B cell (primary cell): ENCODE measurements around the gene FANCC. TPM values are rescaled to one million over a fixed set of nuclear protein-coding genes. Genes with fewer than 3 reads are reported as not detected.

Experiments
- ATAC-seq: fragments of 200-7000 bp; cut with Tn5 transposase; one replicate; pipeline ENCODE4 v1.10.0; 2021; ENCODE audit warnings: low read depth, mild to moderate bottlenecking, moderate number of reproducible peaks, moderate library complexity
- CTCF ChIA-PET: fragments of 350-600 bp; sonication (Branson Sonifier 250); formaldehyde crosslinking; loops from one replicate; lab custom pipeline; 2021; ENCODE audit warnings: antibody characterized with exemption, inconsistent platforms; lab: Charles Lee
- POLR2A ChIA-PET: fragments of 350-600 bp; sonication (Branson Sonifier 250); formaldehyde crosslinking; loops from one replicate; lab custom pipeline; 2021; ENCODE audit warnings: antibody characterized with exemption; lab: Charles Lee
- DNase-seq: peaks from one replicate; pipeline ENCODE4 v3.0.0; 2013
- H2AFZ ChIP-seq: 2 replicates; pipeline ENCODE4 v1.6.1; 2012; ENCODE audit warnings: mild to moderate bottlenecking, low read depth, low read length; ENCODE audit not compliant: insufficient read depth, poor library complexity, severe bottlenecking
- H3K27ac ChIP-seq, 2 donors: 1 replicate in 1 of 2; 2 replicates in 1 of 2; pipeline ENCODE4 v1.5.1; 2012 to 2013; ENCODE audit warnings: low read length in 2 of 2, mild to moderate bottlenecking in 2 of 2, moderate library complexity in 1 of 2
- H3K27me3 ChIP-seq, 4 experiments: fragments of 200-600 bp in 1 of 4; sonication (generic) in 1 of 4; replicated peaks in 1 of 4; 1 replicate in 2 of 4; 2 replicates in 2 of 4; pipeline versions ENCODE4 v1.6.1 to v1.7.0; 2013 to 2016; ENCODE audit warnings: low read length in 3 of 4, mild to moderate bottlenecking in 2 of 4, mixed read lengths in 1 of 4, moderate library complexity in 1 of 4; ENCODE audit not compliant: insufficient read depth in 4 of 4, control insufficient read depth in 3 of 4; ENCODE audit errors: control extremely low read depth in 1 of 4
- H3K36me3 ChIP-seq, 2 experiments: replicated peaks in 1 of 2; 1 replicate in 1 of 2; 2 replicates in 1 of 2; pipeline versions ENCODE4 v1.6.1 to v1.7.1; 2013; ENCODE audit warnings: low read length in 1 of 2; ENCODE audit not compliant: insufficient read depth in 2 of 2, control insufficient read depth in 1 of 2; ENCODE audit errors: control extremely low read depth in 1 of 2, extremely low read depth in 1 of 2
- H3K4me1 ChIP-seq, 2 donors: fragments of 200-600 bp in 1 of 2; sonication (generic) in 1 of 2; 1 replicate in 1 of 2; 2 replicates in 1 of 2; pipeline versions ENCODE4 v1.5.1 to v1.6.1; 2013 to 2017; ENCODE audit warnings: low read length in 2 of 2; ENCODE audit not compliant: control insufficient read depth in 2 of 2, insufficient read depth in 2 of 2
- H3K4me2 ChIP-seq: replicated peaks from 2 replicates; pipeline ENCODE3; 2012; ENCODE audit warnings: mild to moderate bottlenecking, low read depth, low read length; ENCODE audit not compliant: poor library complexity, severe bottlenecking
- H3K4me3 ChIP-seq, 5 experiments: fragments of 200-600 bp in 1 of 5; sonication (generic) in 1 of 5; 1 replicate in 3 of 5; 2 replicates in 2 of 5; pipeline versions ENCODE4 v1.5.1 to v1.7.0; 2011 to 2016; ENCODE audit warnings: low read length in 4 of 5, mild to moderate bottlenecking in 4 of 5, low read depth in 2 of 5, control low read depth in 1 of 5, moderate library complexity in 1 of 5; ENCODE audit not compliant: insufficient read depth in 1 of 5; ENCODE audit errors: control extremely low read depth in 1 of 5, extremely low read depth in 1 of 5
- H3K79me2 ChIP-seq: fragments of 200-600 bp; sonication (generic); one replicate; pipeline ENCODE4 v1.6.0; 2016; ENCODE audit warnings: low read length; ENCODE audit not compliant: control insufficient read depth, insufficient read depth
- H3K9ac ChIP-seq: fragments of 200-600 bp; sonication (generic); 2 replicates; pipeline ENCODE4 v1.6.1; 2017; ENCODE audit warnings: mild to moderate bottlenecking, low read length, moderate library complexity
- H3K9me3 ChIP-seq, 3 donors: one replicate each; pipeline versions ENCODE4 v1.6.1 to v1.7.1; 2013; ENCODE audit warnings: low read length in 2 of 3; ENCODE audit not compliant: control insufficient read depth in 2 of 3, insufficient read depth in 1 of 3; ENCODE audit errors: control extremely low read depth in 1 of 3
- H4K20me1 ChIP-seq: 2 replicates; pipeline ENCODE4 v1.6.0; 2012; ENCODE audit warnings: mild to moderate bottlenecking, low read length; ENCODE audit not compliant: insufficient read depth, control insufficient read depth, poor library complexity, severe bottlenecking
- H3K27ac Mint-ChIP-seq: one replicate; pipeline ENCODE4 v1.8.0; 2021; ENCODE audit warnings: mixed read lengths
- H3K27me3 Mint-ChIP-seq: one replicate; pipeline ENCODE4 v1.8.0; 2021; ENCODE audit warnings: mixed read lengths
- H3K4me1 Mint-ChIP-seq: one replicate; pipeline ENCODE4 v1.8.0; 2021; ENCODE audit warnings: mixed read lengths
- H3K4me3 Mint-ChIP-seq: one replicate; pipeline ENCODE4 v1.8.0; 2021; ENCODE audit warnings: mixed read lengths
- H3K9me3 Mint-ChIP-seq: one replicate; pipeline ENCODE4 v1.8.0; 2022; ENCODE audit warnings: mixed read lengths; ENCODE audit not compliant: insufficient read depth
- EZH2 ChIP-seq: IDR thresholded peaks from 2 replicates; pipeline ENCODE4 v1.6.1; 2012; ENCODE audit warnings: borderline replicate concordance, low read depth, mild to moderate bottlenecking, moderate library complexity, low read length; ENCODE audit not compliant: insufficient read depth, poor library complexity, severe bottlenecking
- WGBS: methylation state at CpG from one replicate; pipeline ENCODE4 v1.1.5; 2013; ENCODE audit warnings: missing lambda C conversion rate; ENCODE audit not compliant: insufficient coverage; 5-methylcytosine and 5-hydroxymethylcytosine counted together
- intact Hi-C: fragments of 100-400 bp; cut with micrococcal nuclease; formaldehyde crosslinking; loops from one replicate; pipeline ENCODE4 v1.10.0; 2022
- polyA plus RNA-seq: library from polyadenylated mRNA; depleted of rRNA; stranded (reverse); fragments of >200 nt; gene quantifications from 2 replicates; pipeline ENCODE4 v1.2.3, GENCODE V29; 2012
- total RNA-seq, 2 donors: library from RNA; stranded (reverse); fragments of 120-200 nt in 1 of 2; gene quantifications; 1 replicate in 1 of 2; 2 replicates in 1 of 2; pipeline versions ENCODE4 v1.2.3 to v1.2.4, GENCODE V29; 2013 to 2022
- TF ChIP-seq, protein P1 (sequence below): fragments of 200-600 bp; IDR thresholded peaks from one replicate; pipeline ENCODE4 v1.8.0; 2022; ENCODE audit warnings: antibody characterized with exemption, mild to moderate bottlenecking

The FANCC gene
- total and polyA plus RNA-seq, 2 donors (not counting 1 experiment from before 2014, with no cell fraction given) = 1.8 to 11.1 TPM

DNA sequence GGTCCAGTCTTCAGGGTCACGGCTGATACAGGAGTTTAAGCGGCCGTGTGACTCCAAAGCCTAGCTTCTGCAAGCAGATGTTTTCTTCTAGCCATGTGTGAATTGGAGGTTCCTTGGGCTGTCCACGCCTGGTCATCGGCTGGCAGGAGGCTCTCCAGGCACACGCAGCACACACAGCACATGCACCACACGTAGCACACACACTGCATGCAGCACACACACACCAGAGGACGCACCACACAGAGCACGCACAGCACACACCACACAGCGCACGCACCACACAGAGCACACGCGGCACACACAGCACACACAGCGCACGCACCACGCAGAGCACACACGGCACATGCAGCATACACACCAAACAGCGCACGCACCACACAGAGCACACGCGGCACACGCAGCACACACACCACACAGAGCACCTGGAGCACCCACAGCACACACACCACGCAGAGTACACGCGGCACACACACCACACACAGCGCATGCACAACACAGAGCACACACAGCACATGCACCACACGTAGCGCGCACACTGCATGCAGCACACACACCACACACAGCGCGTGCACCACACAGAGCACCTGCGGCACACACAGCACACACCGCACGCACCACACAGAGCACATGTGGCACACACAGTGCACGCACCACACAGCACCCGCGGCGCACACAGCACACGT, 234.3 kb downstream of the FANCC start:
- no peaks in the 10 kb centered on the region for H3K9me3 Mint-ChIP-seq
- TF ChIP-seq EZH2 = no peak
- TF ChIP-seq, protein P1, sequence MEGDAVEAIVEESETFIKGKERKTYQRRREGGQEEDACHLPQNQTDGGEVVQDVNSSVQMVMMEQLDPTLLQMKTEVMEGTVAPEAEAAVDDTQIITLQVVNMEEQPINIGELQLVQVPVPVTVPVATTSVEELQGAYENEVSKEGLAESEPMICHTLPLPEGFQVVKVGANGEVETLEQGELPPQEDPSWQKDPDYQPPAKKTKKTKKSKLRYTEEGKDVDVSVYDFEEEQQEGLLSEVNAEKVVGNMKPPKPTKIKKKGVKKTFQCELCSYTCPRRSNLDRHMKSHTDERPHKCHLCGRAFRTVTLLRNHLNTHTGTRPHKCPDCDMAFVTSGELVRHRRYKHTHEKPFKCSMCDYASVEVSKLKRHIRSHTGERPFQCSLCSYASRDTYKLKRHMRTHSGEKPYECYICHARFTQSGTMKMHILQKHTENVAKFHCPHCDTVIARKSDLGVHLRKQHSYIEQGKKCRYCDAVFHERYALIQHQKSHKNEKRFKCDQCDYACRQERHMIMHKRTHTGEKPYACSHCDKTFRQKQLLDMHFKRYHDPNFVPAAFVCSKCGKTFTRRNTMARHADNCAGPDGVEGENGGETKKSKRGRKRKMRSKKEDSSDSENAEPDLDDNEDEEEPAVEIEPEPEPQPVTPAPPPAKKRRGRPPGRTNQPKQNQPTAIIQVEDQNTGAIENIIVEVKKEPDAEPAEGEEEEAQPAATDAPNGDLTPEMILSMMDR = no peak
- 98% methylated on average over 34 of the region's 39 CpGs for WGBS
- H3K27ac Mint-ChIP-seq = no peak overlapping the region
- H3K4me3 Mint-ChIP-seq = no peak overlapping the region
- Histone ChIP-seq H3K36me3 (peaks cover 0 to 3% of the 10 kb centered on the region in 2 experiments), H3K9me3 (no peaks in the 10 kb centered on the region), H3K4me2 (no peak overlapping the region), H3K27me3 (no peaks in the 10 kb centered on the region), H3K9ac (no peak overlapping the region), H3K4me1 (no peaks in the 10 kb centered on the region), H3K79me2 (no peaks in the 10 kb centered on the region), H3K4me3 (no peak overlapping the region), H2AFZ (no peak overlapping the region), H3K27ac (no peak overlapping the region), H4K20me1 (no peaks in the 10 kb centered on the region)
- DNase-seq (no peak), ATAC-seq (no peak)
- H3K4me1 Mint-ChIP-seq = no peaks in the 10 kb centered on the region
- CTCF ChIA-PET = interaction anchor here (1.3 kb wide), 1 partner anchor 45 kb away, joined by 3 read pairs; no protein-coding TSS in a partner anchor
- intact Hi-C loops = no loop called here
- POLR2A ChIA-PET = no interaction called here
- no peaks in the 10 kb centered on the region for H3K27me3 Mint-ChIP-seq

DNA sequence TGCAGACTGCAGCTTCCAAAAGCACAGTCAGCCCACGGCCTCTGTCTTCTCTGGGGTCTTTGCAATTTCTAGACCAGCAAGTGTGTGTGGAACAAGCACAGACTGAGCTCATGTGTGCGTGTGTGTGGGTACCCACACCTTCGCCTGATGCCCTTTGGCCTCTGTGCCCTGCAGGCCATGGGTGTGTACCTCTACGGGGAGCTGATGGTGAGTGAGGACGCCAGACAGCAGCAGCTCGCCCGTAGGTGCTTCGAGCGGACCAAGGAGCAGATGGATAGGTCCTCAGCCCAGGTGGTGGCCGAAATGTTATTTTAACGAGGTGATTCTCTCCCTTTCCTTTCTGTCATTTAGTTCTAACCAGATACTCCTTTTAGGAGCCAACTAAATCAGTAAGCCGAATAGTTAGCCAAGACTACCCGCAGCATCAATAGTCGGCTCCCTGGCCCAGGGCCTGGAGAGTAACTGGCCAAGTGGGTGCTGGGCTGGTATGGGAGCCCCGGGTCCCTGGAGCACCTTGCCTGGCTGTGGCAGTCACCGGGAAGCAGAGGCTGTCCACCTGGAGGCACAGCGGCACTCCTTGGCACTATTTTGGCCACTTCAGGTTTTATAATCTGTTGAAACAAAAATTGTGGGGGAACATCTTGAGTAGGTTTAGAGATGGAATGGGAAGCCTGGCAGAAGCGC, 235.0 kb downstream of the FANCC start:
- POLR2A ChIA-PET = no interaction called here
- Mint-ChIP-seq H3K4me1 (no peaks in the 10 kb centered on the region), H3K4me3 (no peak overlapping the region), H3K9me3 (no peaks in the 10 kb centered on the region), H3K27ac (no peak overlapping the region), H3K27me3 (no peaks in the 10 kb centered on the region)
- Histone ChIP-seq H3K36me3 (peaks cover 0 to 3% of the 10 kb centered on the region in 2 experiments), H3K4me2 (no peak overlapping the region), H3K27me3 (no peaks in the 10 kb centered on the region), H3K9ac (no peak overlapping the region), H3K79me2 (no peaks in the 10 kb centered on the region), H2AFZ (no peak overlapping the region), H3K27ac (no peak overlapping the region), H3K4me3 (no peak overlapping the region), H3K9me3 (no peaks in the 10 kb centered on the region), H4K20me1 (no peaks in the 10 kb centered on the region), H3K4me1 (no peaks in the 10 kb centered on the region)
- CTCF ChIA-PET = interaction anchor here (1.3 kb wide), 1 partner anchor 46 kb away, joined by 3 read pairs; no protein-coding TSS in a partner anchor
- intact Hi-C loops = no loop called here
- DNase-seq (no peak), ATAC-seq (no peak)
- no peak for TF ChIP-seq EZH2
- TF ChIP-seq, protein P1 = no peak
- WGBS = 95% methylated on average over 15 of the region's 18 CpGs
